ENCODE results near the gene KRTAP16-1. TPM values are rescaled to one million over a fixed set of nuclear protein-coding genes. Genes with fewer than 3 reads are reported as not detected.
"Not testable (repeated sequence)": the region's sequence is repeated elsewhere in the genome, so short reads cannot be mapped to it uniquely, and the experiment has no call there.

Gene KRTAP16-1
- total RNA-seq, 1 experiment from 2014 or later, result not detected

GRCh38 chr17:41298458-41299135 is 10.5 kb downstream of the KRTAP16-1 start:
- H3K4me3 ChIP-seq, result no peak overlapping the region
- no peaks in the 10 kb centered on the region for H3K36me3 ChIP-seq
- DNase-seq, result no peak
- H3K4me1 ChIP-seq, result no peaks in the 10 kb centered on the region
- no peak overlapping the region for H3K27ac ChIP-seq
- H3K27me3 ChIP-seq, result no peaks in the 10 kb centered on the region
- H3K9me3 ChIP-seq (replicated peaks), result no peaks in the 10 kb centered on the region

GRCh38 chr17:41296846-41297245 is 12.3 kb downstream of the KRTAP16-1 start:
- Histone ChIP-seq H3K36me3 (no peaks in the 10 kb centered on the region), H3K27ac (no peak overlapping the region), H3K4me1 (no peaks in the 10 kb centered on the region), H3K9me3 (replicated peaks) (no peaks in the 10 kb centered on the region), H3K27me3 (no peaks in the 10 kb centered on the region), H3K4me3 (no peak overlapping the region)
- no peak for DNase-seq

DNA sequence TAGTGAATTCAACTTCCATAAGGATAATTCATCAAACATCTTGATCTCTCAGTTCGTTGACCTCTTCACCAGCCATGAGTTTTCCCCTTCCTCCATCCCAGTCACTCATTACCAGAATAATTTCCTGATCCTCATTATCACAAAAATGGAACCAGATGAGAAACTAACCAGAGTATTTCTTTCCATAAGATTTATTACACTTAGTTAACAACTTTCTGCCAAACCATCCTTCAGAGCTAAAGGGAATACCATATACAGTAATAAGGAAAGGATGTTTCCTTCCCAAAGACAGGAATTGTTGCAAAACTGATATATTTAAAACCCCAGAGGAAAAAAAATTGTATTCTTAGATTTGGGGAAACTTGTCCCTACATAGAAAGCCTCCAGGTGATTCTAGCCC is 15.1 kb downstream of the KRTAP16-1 start:
- H3K36me3 ChIP-seq, result no peaks in the 10 kb centered on the region
- no peak for DNase-seq
- H3K27ac ChIP-seq, result no peak overlapping the region
- H3K4me1 ChIP-seq, result no peaks in the 10 kb centered on the region
- no peaks in the 10 kb centered on the region for H3K9me3 ChIP-seq (replicated peaks)
- no peak overlapping the region for H3K4me3 ChIP-seq
- H3K27me3 ChIP-seq, result no peaks in the 10 kb centered on the region

GRCh38 chr17:41287050-41287449 is 22.1 kb downstream of the KRTAP16-1 start:
- H3K4me1 ChIP-seq, result peaks cover 26% of the 10 kb centered on the region
- no peak overlapping the region for H3K27ac ChIP-seq
- DNase-seq, result no peak
- H3K9me3 ChIP-seq (replicated peaks), result no peaks in the 10 kb centered on the region
- H3K4me3 ChIP-seq, result no peak overlapping the region
- H3K36me3 ChIP-seq, result no peaks in the 10 kb centered on the region
- no peaks in the 10 kb centered on the region for H3K27me3 ChIP-seq

DNA sequence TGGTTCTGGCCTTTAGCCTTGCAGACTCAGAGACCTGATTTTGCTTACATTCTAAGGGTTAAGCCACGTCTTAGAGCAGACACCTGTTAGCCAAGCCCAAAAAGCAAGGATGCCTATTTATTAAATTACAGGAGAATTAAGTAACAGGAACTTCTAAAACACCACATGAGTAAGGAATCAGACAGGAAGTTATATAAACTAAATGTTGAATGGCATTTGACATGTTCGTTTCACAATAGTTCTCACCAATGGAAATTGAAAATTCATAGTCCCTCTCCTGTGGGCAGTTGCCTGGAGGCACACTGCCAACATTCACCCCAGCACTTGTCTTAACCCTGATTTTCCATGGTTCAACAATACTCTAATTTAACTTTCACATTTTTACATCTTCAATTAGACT is 24.6 kb downstream of the KRTAP16-1 start:
- no peak overlapping the region for H3K4me3 ChIP-seq

DNA sequence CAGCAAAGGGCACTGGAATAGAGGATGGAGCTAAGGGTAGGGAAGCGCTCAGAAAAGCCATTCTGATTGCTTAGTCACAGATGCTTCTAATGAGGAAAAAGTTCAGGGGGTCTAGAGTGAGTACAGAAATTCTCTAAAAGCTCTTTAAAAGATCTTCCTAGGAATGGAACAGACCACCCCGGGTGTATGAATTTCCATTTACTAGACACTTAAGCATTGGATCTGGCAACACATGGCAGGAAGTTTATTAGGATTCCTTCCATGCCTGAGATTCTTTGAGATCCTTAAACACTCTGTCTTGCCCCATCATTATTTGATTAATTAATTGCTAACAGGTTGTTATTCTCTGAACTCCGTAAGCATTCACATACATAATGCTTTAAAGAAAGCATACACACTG is 25.1 kb downstream of the KRTAP16-1 start:
- peak overlapping the region; percentile 27; the same call in 1 of the 2 replicates for H3K27ac ChIP-seq
- DNase-seq, result peak; percentile 26 to 32

More for the DNA sequence above, 24.6 kb downstream of the KRTAP16-1 start:
- no peaks in the 10 kb centered on the region for H3K9me3 ChIP-seq (replicated peaks)
- no peak for DNase-seq
- peak overlapping the region; percentile 22; the same call in 1 of the 2 replicates for H3K27ac ChIP-seq
- H3K36me3 ChIP-seq, result no peaks in the 10 kb centered on the region
- H3K27me3 ChIP-seq, result no peaks in the 10 kb centered on the region
- H3K4me1 ChIP-seq, result peaks cover 28% of the 10 kb centered on the region

GRCh38 chr17:41278176-41278955 is 30.7 kb downstream of the KRTAP16-1 start:
- Histone ChIP-seq H3K9me3 (replicated peaks) (no peaks in the 10 kb centered on the region), H3K27me3 (no peaks in the 10 kb centered on the region), H3K36me3 (no peaks in the 10 kb centered on the region), H3K4me3 (no peak overlapping the region), H3K27ac (no peak overlapping the region), H3K4me1 (peaks cover 8% of the 10 kb centered on the region; the same call in 1 of the 2 replicates)
- no peak for DNase-seq

More for the DNA sequence above, 25.1 kb downstream of the KRTAP16-1 start:
- Histone ChIP-seq H3K27me3 (no peaks in the 10 kb centered on the region), H3K36me3 (no peaks in the 10 kb centered on the region), H3K4me3 (no peak overlapping the region), H3K9me3 (replicated peaks) (no peaks in the 10 kb centered on the region), H3K4me1 (peaks cover 29% of the 10 kb centered on the region)

DNA sequence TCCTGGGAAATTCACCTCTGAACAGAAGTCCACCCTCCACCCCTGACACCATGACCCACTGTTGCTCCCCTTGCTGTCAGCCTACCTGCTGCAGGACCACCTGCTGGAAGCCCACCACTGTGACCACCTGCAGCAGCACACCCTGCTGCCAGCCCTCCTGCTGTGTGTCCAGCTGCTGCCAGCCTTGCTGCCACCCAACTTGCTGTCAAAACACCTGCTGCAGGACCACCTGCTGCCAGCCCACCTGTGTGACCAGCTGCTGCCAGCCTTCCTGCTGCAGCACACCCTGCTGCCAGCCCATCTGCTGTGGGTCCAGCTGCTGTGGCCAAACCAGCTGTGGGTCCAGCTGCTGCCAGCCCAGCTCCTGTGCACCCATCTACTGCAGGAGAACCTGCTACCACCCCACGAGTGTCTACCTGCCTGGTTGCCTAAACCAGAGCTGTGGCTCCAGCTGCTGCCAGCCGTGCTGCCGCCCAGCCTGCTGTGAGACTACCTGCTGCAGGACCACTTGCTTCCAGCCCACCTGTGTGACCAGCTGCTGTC is 33.4 kb downstream of the KRTAP16-1 start, which contains the start of gene KRTAP9-7:
Gene KRTAP9-7 (plus strand): TSS at position 51 of the 543 bp plus-strand sequence. CDS start 0 bp downstream, at position 51.
- not testable (repeated sequence) for H3K36me3 ChIP-seq; H3K27me3 ChIP-seq; H3K27ac ChIP-seq; H3K9me3 ChIP-seq (replicated peaks); H3K4me3 ChIP-seq; H3K4me1 ChIP-seq; DNase-seq

GRCh38 chr17:41271858-41272257 is 37.3 kb downstream of the KRTAP16-1 start:
- no peak for DNase-seq
- Histone ChIP-seq H3K27ac (no peak overlapping the region), H3K4me3 (no peak overlapping the region), H3K27me3 (no peaks in the 10 kb centered on the region), H3K36me3 (no peaks in the 10 kb centered on the region), H3K9me3 (replicated peaks) (no peaks in the 10 kb centered on the region), H3K4me1 (no peaks in the 10 kb centered on the region)

DNA sequence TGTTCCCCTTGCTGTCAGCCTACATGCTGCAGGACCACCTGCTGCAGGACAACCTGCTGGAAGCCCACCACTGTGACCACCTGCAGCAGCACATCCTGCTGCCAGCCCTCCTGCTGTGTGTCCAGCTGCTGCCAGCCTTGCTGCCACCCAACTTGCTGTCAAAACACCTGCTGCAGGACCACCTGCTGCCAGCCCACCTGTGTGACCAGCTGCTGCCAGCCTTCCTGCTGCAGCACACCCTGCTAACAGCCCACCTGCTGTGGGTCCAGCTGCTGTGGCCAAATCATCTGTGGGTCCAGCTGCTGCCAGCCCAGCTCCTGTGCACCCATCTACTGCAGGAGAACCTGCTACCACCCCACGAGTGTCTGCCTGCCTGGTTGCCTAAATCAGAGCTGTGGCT is 37.8 kb downstream of the KRTAP16-1 start:
- H3K4me3 ChIP-seq; H3K9me3 ChIP-seq (replicated peaks); H3K36me3 ChIP-seq; H3K4me1 ChIP-seq; H3K27me3 ChIP-seq; DNase-seq; H3K27ac ChIP-seq: not testable (repeated sequence)

DNA sequence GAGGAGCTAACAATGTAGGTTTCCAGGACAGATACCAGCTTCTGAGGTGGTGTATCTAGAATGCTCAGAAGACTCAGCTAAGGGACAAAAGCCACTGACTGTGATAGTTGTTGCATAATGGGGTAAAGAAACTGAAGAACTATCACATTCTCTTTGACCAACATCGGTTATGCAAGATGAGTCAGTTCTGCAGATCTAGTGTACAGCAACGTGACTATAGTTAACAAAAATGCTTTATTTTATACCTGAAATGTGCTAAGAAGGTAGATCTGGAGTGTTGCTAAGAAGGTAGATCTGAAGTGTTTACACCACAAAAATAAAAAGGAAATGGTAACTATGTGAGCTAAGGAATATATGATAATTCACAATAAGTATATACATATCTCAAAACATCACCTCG is 41.4 kb downstream of the KRTAP16-1 start:
- H3K4me3 ChIP-seq, result no peak overlapping the region

GRCh38 chr17:41265078-41265477 is 44.0 kb downstream of the KRTAP16-1 start, which contains the start of gene KRTAP9-6:
Gene KRTAP9-6 (plus strand): TSS chr17:41265378. CDS start chr17:41265378, 0 bp downstream.
- no peak within 1 kb of the TSS for H3K27ac ChIP-seq
- no peaks in the 10 kb centered on the region for H3K27me3 ChIP-seq
- no peaks in the 10 kb centered on the region for H3K9me3 ChIP-seq (replicated peaks)
- H3K36me3 ChIP-seq, result no peaks in the 10 kb centered on the region
- no peak for DNase-seq
- no peaks in the 10 kb centered on the region for H3K4me1 ChIP-seq
- no peak within 1 kb of the TSS for H3K4me3 ChIP-seq

More for the DNA sequence above, 41.4 kb downstream of the KRTAP16-1 start:
- no peak for DNase-seq
- Histone ChIP-seq H3K36me3 (no peaks in the 10 kb centered on the region), H3K27me3 (no peaks in the 10 kb centered on the region), H3K9me3 (replicated peaks) (no peaks in the 10 kb centered on the region), H3K4me1 (no peaks in the 10 kb centered on the region), H3K27ac (no peak overlapping the region)

DNA sequence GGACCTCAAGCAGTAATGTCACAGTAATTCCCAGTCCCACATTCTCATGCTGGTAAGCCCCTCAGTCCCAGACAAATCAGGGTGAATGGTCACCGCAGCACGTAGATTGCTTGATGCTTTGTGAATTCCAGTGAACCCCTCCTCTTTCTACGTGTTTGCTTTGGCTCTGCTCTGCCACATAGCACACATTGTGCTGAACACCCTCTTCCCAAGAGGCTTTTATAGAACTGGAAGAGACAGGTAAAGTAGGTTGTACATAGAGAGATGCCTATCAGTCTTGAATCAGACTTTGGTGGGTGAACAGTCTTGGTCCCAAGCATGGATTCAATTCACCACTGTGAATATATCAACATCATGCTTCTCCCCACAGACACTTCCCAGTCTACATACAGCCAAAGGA is 44.5 kb downstream of the KRTAP16-1 start:
- H3K4me3 ChIP-seq, result no peak overlapping the region
- H3K36me3 ChIP-seq, result no peaks in the 10 kb centered on the region
- no peaks in the 10 kb centered on the region for H3K9me3 ChIP-seq (replicated peaks)
- H3K4me1 ChIP-seq, result no peaks in the 10 kb centered on the region
- H3K27me3 ChIP-seq, result no peaks in the 10 kb centered on the region
- H3K27ac ChIP-seq, result no peak overlapping the region
- no peak for DNase-seq

DNA sequence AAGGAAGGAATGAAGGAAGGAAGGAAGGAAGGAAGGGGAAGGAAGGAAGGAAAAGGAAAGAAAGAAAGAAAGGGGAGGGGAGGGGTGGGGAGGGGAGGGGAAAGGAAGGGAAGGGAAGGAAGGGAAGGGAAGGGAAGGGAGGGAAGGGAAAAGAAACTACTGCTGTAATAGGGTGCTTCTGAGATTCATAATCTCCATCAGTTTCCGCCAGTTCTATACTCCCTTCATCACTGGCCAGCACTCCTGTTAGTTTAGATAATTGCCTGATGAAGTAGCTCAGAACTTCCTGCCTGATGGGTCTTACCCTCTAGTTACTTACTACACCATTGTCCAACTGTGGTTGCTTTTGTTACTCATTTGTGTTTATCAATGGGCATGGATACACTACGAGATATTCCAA is 45.9 kb downstream of the KRTAP16-1 start:
- H3K4me1 ChIP-seq, result no peaks in the 10 kb centered on the region
- no peak for DNase-seq
- H3K27me3 ChIP-seq, result no peaks in the 10 kb centered on the region
- H3K36me3 ChIP-seq, result no peaks in the 10 kb centered on the region
- no peak overlapping the region for H3K27ac ChIP-seq
- no peaks in the 10 kb centered on the region for H3K9me3 ChIP-seq (replicated peaks)
- no peak overlapping the region for H3K4me3 ChIP-seq

DNA sequence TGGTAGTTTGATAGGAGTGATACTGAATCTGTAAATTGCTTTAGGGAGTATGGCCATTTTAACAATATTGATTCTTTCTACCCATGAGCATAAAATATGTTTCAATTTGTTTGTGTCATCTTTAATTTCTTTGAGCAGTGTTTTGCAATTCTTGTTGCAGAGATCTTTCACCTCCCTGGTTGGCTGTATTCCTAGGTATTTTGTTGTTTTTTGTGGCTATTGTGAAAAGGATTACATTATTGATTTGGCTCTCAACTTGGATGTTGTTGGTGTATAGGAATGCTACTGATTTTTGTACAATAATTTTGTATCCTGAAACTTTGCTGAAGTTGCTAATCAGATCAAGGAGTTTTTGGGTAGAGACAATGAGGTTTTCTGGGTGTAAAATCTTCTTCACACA is 50.7 kb downstream of the KRTAP16-1 start:
- Histone ChIP-seq H3K4me3 (no peak overlapping the region), H3K27me3 (no peaks in the 10 kb centered on the region), H3K4me1 (no peaks in the 10 kb centered on the region), H3K9me3 (replicated peaks) (no peaks in the 10 kb centered on the region), H3K27ac (no peak overlapping the region), H3K36me3 (no peaks in the 10 kb centered on the region)
- DNase-seq, result no peak

Measured in SJCRH30 (cell line).